GM12875 (cell line): Measurements from ENCODE around the gene DNAJB8.

Experiments
- H3K4me3 ChIP-seq: one replicate; pipeline ENCODE4 v1.5.1; 2011; ENCODE audit warnings: low read depth, low read length, control low read depth
- TF ChIP-seq, protein P1 (sequence below): IDR thresholded peaks from 2 replicates; pipeline ENCODE4 v1.5.1; 2011; ENCODE audit warnings: low read depth, mild to moderate bottlenecking, control low read depth, inconsistent platforms, low read length, moderate library complexity, borderline replicate concordance; ENCODE audit not compliant: insufficient read depth

Gene DNAJB8

DNA sequence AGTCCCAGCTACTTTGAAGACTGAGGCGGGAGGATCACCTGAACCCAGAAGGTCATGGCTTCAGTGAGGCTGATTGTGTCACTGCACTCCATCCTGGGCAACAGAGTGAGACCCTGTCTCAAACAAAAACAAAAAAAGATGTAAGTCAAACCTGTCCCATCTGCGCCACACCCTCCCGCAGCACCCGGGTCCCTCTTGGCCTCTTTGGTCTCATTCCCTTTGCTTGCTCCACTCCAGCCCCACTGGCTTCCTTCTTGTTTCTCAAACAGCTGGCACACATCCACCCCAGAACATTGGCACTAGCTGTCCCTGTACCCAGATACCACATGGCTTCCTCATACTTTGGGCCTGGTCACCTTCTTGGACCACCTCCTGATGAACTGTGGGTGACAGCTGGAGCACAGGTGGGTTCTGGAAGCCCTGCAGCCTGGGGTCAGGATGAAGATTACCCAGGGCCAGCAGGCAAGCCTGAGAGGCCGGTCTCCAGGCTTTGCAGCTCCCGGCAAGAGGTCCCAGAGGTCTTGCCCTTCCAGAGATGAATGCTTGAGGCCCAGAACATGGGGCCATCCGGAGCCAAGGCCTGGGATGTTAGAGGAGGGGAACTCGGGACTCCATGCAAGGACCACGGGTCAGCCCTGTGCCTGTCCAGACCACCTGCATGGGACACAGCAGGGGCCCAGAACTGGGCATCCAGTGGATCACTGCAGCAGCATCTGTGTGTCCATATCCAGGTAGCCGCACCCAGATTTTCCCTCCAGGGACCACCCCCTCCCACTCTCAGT is 37.3 kb upstream of the DNAJB8 start:
- no peak overlapping the region for H3K4me3 ChIP-seq
- TF ChIP-seq, protein P1, sequence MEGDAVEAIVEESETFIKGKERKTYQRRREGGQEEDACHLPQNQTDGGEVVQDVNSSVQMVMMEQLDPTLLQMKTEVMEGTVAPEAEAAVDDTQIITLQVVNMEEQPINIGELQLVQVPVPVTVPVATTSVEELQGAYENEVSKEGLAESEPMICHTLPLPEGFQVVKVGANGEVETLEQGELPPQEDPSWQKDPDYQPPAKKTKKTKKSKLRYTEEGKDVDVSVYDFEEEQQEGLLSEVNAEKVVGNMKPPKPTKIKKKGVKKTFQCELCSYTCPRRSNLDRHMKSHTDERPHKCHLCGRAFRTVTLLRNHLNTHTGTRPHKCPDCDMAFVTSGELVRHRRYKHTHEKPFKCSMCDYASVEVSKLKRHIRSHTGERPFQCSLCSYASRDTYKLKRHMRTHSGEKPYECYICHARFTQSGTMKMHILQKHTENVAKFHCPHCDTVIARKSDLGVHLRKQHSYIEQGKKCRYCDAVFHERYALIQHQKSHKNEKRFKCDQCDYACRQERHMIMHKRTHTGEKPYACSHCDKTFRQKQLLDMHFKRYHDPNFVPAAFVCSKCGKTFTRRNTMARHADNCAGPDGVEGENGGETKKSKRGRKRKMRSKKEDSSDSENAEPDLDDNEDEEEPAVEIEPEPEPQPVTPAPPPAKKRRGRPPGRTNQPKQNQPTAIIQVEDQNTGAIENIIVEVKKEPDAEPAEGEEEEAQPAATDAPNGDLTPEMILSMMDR: no peak

- no peak overlapping the region for H3K4me3 ChIP-seq
- TF ChIP-seq, protein P1: no peak
These were observed 36.5 kb upstream of the DNAJB8 start for GRCh38 chr3:128503164-128503651.

GRCh38 chr3:128502712-128503111 is 36.0 kb upstream of the DNAJB8 start:
- TF ChIP-seq, protein P1: no peak

GRCh38 chr3:128501431-128501830 is 34.7 kb upstream of the DNAJB8 start:
- no peak overlapping the region for H3K4me3 ChIP-seq
- TF ChIP-seq, protein P1: no peak

More at GRCh38 chr3:128502712-128503111, 36.0 kb upstream of the DNAJB8 start:
- no peak overlapping the region for H3K4me3 ChIP-seq

DNA sequence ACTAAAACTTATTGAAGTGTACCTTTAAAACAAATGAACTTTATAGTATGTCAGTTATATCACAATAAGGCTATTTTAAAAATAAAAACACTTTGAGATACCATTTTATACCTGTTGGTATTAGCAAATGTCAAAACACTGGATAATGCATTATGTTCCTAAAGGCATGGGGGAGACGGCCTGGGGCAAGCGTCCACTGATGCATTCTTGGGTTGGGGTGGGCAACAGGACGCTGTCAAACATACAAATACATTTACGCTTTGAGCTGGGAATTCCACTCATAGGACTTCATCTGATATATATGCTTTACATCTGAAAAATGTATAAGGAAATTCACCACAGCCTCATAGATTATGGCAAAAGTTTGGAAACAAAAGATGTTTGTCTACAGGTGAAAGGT is 33.9 kb upstream of the DNAJB8 start:
- no peak overlapping the region for H3K4me3 ChIP-seq
- TF ChIP-seq, protein P1: no peak

DNA sequence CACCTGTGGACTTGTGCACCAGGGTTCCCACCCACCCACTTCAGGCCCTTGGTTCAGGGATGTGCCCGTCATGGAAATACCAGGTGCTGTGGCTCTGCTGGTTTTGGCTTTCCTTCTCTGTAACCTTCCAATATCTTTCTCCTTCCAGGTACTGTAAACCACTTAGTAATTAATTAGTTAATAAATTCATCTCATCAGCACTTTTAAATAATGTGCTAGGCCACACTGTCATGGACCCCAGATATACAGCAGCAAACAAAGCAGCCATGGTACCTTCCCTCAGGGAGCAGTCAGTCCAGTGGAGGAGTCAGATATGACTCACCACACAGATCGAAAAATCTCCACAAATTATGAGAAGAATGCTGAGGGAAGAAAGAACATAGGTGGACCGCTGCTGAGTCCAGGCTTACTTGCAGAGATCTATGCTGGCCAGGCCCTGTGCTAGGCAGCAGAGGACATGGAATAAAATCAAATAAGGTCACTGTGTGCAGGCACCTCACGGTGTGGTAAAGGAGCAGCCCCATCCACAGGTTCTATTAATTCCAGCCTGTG is 33.1 kb upstream of the DNAJB8 start:
- TF ChIP-seq, protein P1: no peak
- H3K4me3 ChIP-seq: no peak overlapping the region

DNA sequence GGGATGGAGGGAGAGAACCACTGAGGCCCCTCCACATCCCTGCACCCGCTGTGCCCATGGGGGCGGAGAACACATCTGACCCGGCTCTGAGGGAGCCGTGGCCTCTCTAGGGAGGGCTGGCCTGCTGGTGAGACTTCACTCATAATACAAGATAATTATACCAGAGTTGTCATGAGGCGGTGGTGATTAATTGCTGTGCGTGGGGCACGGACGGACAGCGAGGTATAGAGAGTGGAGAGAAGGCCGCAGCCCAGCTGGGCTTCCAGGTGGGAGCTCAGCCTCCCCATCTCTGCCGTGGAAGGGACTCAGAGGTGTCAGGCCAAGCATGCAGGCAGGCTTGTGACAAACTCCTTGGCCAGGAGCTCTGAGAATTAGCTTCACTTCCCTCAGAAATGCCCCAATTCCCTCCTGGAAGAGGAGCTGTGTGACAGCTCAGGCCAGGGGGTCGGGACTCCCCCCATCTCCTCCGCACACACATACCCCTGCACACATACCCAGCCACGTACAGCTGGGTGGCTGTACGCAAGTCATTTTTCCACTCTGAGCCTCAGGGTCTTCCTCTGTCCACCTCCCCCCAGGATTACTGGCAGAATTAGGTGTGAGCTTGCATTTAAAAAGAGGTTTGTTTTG is 32.3 kb upstream of the DNAJB8 start:
- TF ChIP-seq, protein P1: no peak
- no peak overlapping the region for H3K4me3 ChIP-seq
